ENCODE measurements around the gene NT5DC3. TPM values are rescaled to one million over a fixed set of nuclear protein-coding genes. Genes with fewer than 3 reads are reported as not detected.

Gene NT5DC3
- total and polyA plus RNA-seq, 2 donors (not counting 3 experiments of a cell fraction or from before 2014, with no cell fraction given): 1.5 to 6.7 TPM

DNA sequence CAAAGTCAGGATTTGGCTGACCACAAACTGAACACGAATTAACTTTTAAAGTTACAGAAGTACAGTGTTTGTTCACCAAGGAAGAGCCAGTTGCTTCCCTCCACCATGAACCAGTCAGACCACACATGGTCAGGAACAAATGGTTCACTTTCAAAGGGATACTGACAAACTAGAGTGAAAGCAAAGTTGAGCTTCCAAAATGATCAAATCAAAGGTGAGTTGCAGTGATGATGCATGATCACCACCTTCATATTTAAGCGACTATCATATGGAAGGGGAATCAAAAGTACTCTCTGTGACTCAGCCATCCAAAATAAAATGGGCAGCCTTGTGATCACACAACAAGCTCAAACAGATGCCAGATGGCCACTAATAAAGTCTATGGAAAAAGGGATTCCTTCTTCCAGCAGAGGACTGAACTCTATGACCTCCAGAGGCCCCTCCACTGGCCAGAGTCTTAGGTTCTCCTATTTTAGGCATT lies 13.1 kb downstream of the NT5DC3 start:
- dilution Hi-C loops (cut with MboI; ENCODE audit: extremely low pct_ligation_motif_present, low sequenced_read_pairs): no loop called here
- CTCF ChIA-PET: interaction anchor here (1.4 kb wide), 3 partner anchors 9 to 43 kb away, joined by 3 to 4 read pairs (median 3); no protein-coding TSS in a partner anchor
- H3K79me2 ChIP-seq (ENCODE audit: control insufficient read depth, insufficient read depth, low read length): peaks cover 2% of the 10 kb centered on the region
- POLR2A ChIA-PET: no interaction called here
- no peaks in the 10 kb centered on the region for H3K36me3 ChIP-seq (ENCODE audit: control insufficient read depth in 2 of 2, extremely low read depth in 1 of 2, insufficient read depth in 2 of 2, low read length in 2 of 2)
- H3K9me1 ChIP-seq (replicated peaks; ENCODE audit: control insufficient read depth, extremely low read depth, insufficient read depth, low read length): no peaks in the 10 kb centered on the region
- no peaks in the 10 kb centered on the region for H3K27me3 ChIP-seq (ENCODE audit: control insufficient read depth in 2 of 2, insufficient read depth in 2 of 2, low read length in 2 of 2)
- H3K4me2 ChIP-seq (ENCODE audit: insufficient read depth, low read length): no peak overlapping the region
- TF ChIP-seq FOS (IDR thresholded peaks at IDR 0.05; ENCODE audit: borderline replicate concordance, insufficient read depth, low read length) (no peak), EZH2 (IDR thresholded peaks at IDR 0.05; ENCODE audit: borderline replicate concordance, low read depth, low read length, severe bottlenecking) (no peak), POLR2AphosphoS5 (IDR thresholded peaks at IDR 0.05; ENCODE audit: insufficient read depth, low read depth, low read length) (no peak), MAX (IDR thresholded peaks at IDR 0.05; ENCODE audit: insufficient read depth, insufficient read length) (no peak), POLR2A (IDR thresholded peaks at IDR 0.05; ENCODE audit: low read depth, low read length) (no peak), GATA2 (IDR thresholded peaks at IDR 0.05; ENCODE audit: insufficient read depth, insufficient read length, low read depth, low read length) (no peak), JUN (IDR thresholded peaks at IDR 0.05; ENCODE audit: borderline replicate concordance, insufficient read depth, insufficient read length, low read depth) (no peak)
- TF ChIP-seq, protein P1, sequence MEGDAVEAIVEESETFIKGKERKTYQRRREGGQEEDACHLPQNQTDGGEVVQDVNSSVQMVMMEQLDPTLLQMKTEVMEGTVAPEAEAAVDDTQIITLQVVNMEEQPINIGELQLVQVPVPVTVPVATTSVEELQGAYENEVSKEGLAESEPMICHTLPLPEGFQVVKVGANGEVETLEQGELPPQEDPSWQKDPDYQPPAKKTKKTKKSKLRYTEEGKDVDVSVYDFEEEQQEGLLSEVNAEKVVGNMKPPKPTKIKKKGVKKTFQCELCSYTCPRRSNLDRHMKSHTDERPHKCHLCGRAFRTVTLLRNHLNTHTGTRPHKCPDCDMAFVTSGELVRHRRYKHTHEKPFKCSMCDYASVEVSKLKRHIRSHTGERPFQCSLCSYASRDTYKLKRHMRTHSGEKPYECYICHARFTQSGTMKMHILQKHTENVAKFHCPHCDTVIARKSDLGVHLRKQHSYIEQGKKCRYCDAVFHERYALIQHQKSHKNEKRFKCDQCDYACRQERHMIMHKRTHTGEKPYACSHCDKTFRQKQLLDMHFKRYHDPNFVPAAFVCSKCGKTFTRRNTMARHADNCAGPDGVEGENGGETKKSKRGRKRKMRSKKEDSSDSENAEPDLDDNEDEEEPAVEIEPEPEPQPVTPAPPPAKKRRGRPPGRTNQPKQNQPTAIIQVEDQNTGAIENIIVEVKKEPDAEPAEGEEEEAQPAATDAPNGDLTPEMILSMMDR (IDR thresholded peaks at IDR 0.05; ENCODE audit: extremely low read depth in 1 of 2, insufficient read depth in 1 of 2, low read depth in 1 of 2, low read length in 2 of 2): no peak
- no peak overlapping the region for H2AFZ ChIP-seq (ENCODE audit: low read depth, low read length)
- H4K20me1 ChIP-seq (replicated peaks; ENCODE audit: control insufficient read depth, extremely low read depth, insufficient read depth, low read length): no peaks in the 10 kb centered on the region
- H3K4me3 ChIP-seq (replicated peaks in 1 of 3; ENCODE audit: insufficient read depth in 1 of 3, low read depth in 1 of 3, low read length in 3 of 3): no peak overlapping the region
- H3K4me1 ChIP-seq (ENCODE audit: control insufficient read depth, extremely low read depth, insufficient read depth, low read length): no peaks in the 10 kb centered on the region
- H3K9me3 ChIP-seq (replicated peaks; ENCODE audit: control insufficient read depth, insufficient read depth, low read length): no peaks in the 10 kb centered on the region
- no peak for DNase-seq (ENCODE audit: low read depth, low spot score)
- no peak overlapping the region for H3K9ac ChIP-seq (replicated peaks; ENCODE audit: extremely low read depth, insufficient read depth, low read length)
- no TSS peak for BruUV-seq (replicated peaks)
- no peak overlapping the region for H3K27ac ChIP-seq (ENCODE audit: insufficient read depth, low read depth, low read length)
- intact Hi-C loops (cut with micrococcal nuclease): no loop called here
- no peak for FAIRE-seq

Data from endothelial cell of umbilical vein (primary cell).